LNCAP (cell line): Measurements from ENCODE around the gene TNS3.

Source experiments
- TF ChIP-seq, protein P1 (sequence below): fragments of 450-650 bp; IDR thresholded peaks from 2 replicates; pipeline ENCODE4 v1.5.1; 2017; ENCODE audit warnings: mild to moderate bottlenecking

TNS3 gene

GRCh38 chr7:47282790-47283496, 299.0 kb downstream of the TNS3 start:
- TF ChIP-seq, protein P1, sequence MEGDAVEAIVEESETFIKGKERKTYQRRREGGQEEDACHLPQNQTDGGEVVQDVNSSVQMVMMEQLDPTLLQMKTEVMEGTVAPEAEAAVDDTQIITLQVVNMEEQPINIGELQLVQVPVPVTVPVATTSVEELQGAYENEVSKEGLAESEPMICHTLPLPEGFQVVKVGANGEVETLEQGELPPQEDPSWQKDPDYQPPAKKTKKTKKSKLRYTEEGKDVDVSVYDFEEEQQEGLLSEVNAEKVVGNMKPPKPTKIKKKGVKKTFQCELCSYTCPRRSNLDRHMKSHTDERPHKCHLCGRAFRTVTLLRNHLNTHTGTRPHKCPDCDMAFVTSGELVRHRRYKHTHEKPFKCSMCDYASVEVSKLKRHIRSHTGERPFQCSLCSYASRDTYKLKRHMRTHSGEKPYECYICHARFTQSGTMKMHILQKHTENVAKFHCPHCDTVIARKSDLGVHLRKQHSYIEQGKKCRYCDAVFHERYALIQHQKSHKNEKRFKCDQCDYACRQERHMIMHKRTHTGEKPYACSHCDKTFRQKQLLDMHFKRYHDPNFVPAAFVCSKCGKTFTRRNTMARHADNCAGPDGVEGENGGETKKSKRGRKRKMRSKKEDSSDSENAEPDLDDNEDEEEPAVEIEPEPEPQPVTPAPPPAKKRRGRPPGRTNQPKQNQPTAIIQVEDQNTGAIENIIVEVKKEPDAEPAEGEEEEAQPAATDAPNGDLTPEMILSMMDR, result no peak

- TF ChIP-seq, protein P1, result no peak
These were observed 299.8 kb downstream of the TNS3 start for GRCh38 chr7:47281966-47282643.

DNA sequence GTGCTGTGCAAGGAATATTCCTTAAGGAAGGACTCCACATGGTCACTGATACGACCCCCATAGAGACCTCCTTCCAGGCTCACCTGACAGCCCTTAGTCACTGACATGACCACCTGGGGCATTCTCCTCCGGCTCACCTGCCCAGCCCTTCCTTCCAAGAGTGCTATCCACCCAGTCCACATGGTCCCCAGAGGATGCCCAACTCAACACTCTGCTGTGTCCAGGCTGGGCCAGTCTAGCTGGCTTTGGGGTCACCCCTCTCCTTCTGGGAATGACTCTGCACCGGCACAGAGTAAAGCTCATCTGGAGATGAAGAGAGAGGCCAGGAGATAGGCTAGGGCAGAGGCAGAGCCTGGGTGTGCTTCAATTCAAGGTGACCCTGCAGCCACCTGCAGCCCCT, 300.8 kb downstream of the TNS3 start:
- TF ChIP-seq, protein P1, result no peak

DNA sequence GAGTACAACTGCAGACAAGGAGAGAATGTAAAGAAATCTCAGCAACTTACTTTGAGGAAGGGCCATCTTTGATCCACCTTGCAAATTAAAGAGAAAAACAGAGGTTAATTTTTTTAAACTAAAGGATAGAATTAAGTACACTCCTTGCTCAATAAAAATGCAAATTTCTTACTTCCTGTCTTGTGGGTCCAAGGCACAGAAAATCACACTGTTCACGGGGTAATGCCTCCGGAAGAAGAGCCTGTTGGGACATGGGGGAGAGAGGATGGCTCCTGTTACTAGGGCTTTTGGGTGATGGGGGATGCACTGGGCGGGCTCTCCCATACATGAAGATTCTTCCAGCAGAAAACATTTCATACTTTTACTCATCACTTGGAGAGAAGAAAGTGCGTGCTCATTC, 301.8 kb downstream of the TNS3 start:
- TF ChIP-seq, protein P1, result no peak

DNA sequence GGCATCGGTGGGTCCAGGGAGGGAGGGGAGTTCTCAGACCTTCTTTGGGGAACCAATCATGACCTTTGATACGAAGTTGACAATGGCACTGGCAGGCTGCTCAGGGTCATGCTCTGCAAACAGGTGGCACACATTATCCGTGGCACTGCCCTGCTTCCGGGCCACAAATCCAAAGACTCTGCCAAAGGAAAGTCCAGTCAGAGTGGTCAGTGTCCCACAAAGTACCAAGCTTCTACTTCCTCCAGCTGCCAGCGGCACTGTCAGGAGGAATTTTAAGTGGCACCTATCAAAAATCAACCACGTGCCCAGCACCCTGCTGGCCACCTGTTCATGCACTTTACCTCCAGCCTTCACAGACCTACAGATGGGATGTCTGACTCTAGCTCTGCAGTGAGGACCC, 303.9 kb downstream of the TNS3 start:
- TF ChIP-seq, protein P1, result no peak

GRCh38 chr7:47277321-47277781, 304.6 kb downstream of the TNS3 start:
- TF ChIP-seq, protein P1, result no peak

- TF ChIP-seq, protein P1, result no peak
These were observed 307.7 kb downstream of the TNS3 start for GRCh38 chr7:47273974-47274766.
